Upper lobe of left lung (tissue), 6 donors: ENCODE results near the gene CEP72. TPM values are rescaled to one million over a fixed set of nuclear protein-coding genes. Genes with fewer than 3 reads are reported as not detected.
"Not testable (repeated sequence)": the region's sequence is repeated elsewhere in the genome, so short reads cannot be mapped to it uniquely, and the experiment has no call there.

Experiments
- ATAC-seq, 2 donors: fragments of 200-7000 bp; cut with Tn5 transposase; one replicate each; pipeline ENCODE4 v1.9.1; 2022; ENCODE audit warnings: mild to moderate bottlenecking in 2 of 2, moderate library complexity in 2 of 2; ENCODE audit not compliant: low FRiP score in 2 of 2
- DNase-seq, 2 donors: peaks; one replicate each; pipeline ENCODE4 v3.0.0-alpha.2; 2019 to 2020
- H3K27ac ChIP-seq, 4 donors: fragments of 200-600 bp; sonication (generic); one replicate each; pipeline ENCODE4 v1.5.1; 2016 to 2019
- H3K27me3 ChIP-seq, 4 donors: fragments of 200-600 bp; sonication (generic); one replicate each; pipeline ENCODE4 v1.5.1; 2017 to 2019
- H3K36me3 ChIP-seq, 4 donors: fragments of 200-600 bp; sonication (generic); one replicate each; pipeline ENCODE4 v1.5.1; 2016 to 2019
- H3K4me1 ChIP-seq, 4 donors: fragments of 200-600 bp; sonication (generic); one replicate each; pipeline ENCODE4 v1.5.1; 2018 to 2019
- H3K4me3 ChIP-seq, 4 donors: fragments of 200-600 bp; sonication (generic); one replicate each; pipeline ENCODE4 v1.5.1; 2017 to 2019; ENCODE audit warnings: mild to moderate bottlenecking in 2 of 4, moderate library complexity in 1 of 4
- H3K9me3 ChIP-seq, 4 donors: fragments of 200-600 bp; sonication (generic); one replicate each; pipeline ENCODE4 v1.5.1; 2018 to 2019
- EP300 ChIP-seq, 4 donors: sonication (generic); formaldehyde crosslinking; IDR thresholded peaks; one replicate each; pipeline ENCODE4 v1.5.1; 2017; ENCODE audit warnings: antibody characterized with exemption in 4 of 4, control low read depth in 2 of 4
- POLR2A ChIP-seq, 4 donors: fragments of 450-650 bp; IDR thresholded peaks; one replicate each; pipeline ENCODE4 v1.5.1; 2016 to 2017; ENCODE audit warnings: antibody characterized with exemption in 4 of 4, mild to moderate bottlenecking in 2 of 4
- POLR2AphosphoS5 ChIP-seq, 2 donors: sonication (generic); formaldehyde crosslinking; IDR thresholded peaks; one replicate each; pipeline ENCODE4 v1.5.1; 2017; ENCODE audit warnings: antibody characterized with exemption in 2 of 2
- WGBS, 2 donors: methylation state at CpG; one replicate each; pipeline ENCODE4 v1.1.5; 2017 to 2018; 5-methylcytosine and 5-hydroxymethylcytosine counted together
- total RNA-seq, 6 donors: library from RNA; depleted of rRNA in 4 of 6; stranded (reverse); fragments of >200 nt in 4 of 6; gene quantifications; one replicate each; pipeline versions ENCODE4 v1.1.0 to v1.2.1, GENCODE V29; 2016 to 2021
- TF ChIP-seq, protein P1 (sequence below), 6 experiments: fragments of 450-650 bp in 4 of 6; fragments of 200-600 bp in 2 of 6; sonication (generic) in 2 of 6; IDR thresholded peaks; one replicate each; pipeline ENCODE4 v1.5.1; 2016 to 2019; ENCODE audit warnings: antibody characterized with exemption in 6 of 6
- donor health status: DM: no; HTN: no; CAD: no; lungs with moderate emphysema.
- donor health status: DM: no; HTN: yes; CAD: no; lungs with severe emphysema.

Gene CEP72
- total RNA-seq, 6 donors from 2014 or later: 6.8 to 21.0 (median 9.4) TPM

DNA sequence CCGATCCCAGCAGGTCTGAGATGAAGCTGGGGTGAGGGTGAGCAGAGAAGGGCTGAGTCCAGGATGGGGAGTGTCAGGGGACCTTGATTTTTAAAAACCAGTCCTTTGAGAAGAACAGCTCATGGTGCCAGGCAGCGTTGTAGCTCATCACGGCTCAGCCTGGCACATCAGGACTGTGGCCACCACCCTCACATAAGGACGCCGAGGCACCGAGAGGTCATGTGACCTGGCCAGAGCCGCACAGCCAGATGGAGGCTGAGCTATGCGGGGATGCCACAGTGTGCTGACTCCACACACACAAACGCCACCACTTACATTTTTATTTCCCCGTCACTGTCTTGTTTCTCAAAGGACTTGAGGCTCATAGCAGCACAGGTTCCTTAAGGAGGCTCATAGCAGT lies 32.9 kb upstream of the CEP72 start:
- no peaks in the 10 kb centered on the region for H3K36me3 ChIP-seq
- H3K4me1 ChIP-seq: no peaks in the 10 kb centered on the region
- ATAC-seq: no peak
- no peak overlapping the region for H3K4me3 ChIP-seq
- no peak for DNase-seq
- H3K27ac ChIP-seq: no peak overlapping the region
- peaks cover 0 to 7% (median 0%) of the 10 kb centered on the region in 4 donors for H3K27me3 ChIP-seq
- 76 to 80% methylated on average over 8 to 10 of the region's 10 CpGs for WGBS, 2 donors
- peaks cover 0 to 20% (median 6%) of the 10 kb centered on the region in 4 donors for H3K9me3 ChIP-seq
- TF ChIP-seq, protein P1, sequence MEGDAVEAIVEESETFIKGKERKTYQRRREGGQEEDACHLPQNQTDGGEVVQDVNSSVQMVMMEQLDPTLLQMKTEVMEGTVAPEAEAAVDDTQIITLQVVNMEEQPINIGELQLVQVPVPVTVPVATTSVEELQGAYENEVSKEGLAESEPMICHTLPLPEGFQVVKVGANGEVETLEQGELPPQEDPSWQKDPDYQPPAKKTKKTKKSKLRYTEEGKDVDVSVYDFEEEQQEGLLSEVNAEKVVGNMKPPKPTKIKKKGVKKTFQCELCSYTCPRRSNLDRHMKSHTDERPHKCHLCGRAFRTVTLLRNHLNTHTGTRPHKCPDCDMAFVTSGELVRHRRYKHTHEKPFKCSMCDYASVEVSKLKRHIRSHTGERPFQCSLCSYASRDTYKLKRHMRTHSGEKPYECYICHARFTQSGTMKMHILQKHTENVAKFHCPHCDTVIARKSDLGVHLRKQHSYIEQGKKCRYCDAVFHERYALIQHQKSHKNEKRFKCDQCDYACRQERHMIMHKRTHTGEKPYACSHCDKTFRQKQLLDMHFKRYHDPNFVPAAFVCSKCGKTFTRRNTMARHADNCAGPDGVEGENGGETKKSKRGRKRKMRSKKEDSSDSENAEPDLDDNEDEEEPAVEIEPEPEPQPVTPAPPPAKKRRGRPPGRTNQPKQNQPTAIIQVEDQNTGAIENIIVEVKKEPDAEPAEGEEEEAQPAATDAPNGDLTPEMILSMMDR (IDR thresholded peaks at IDR 0.05): no peak
- TF ChIP-seq EP300 (IDR thresholded peaks at IDR 0.05): no peak
- TF ChIP-seq POLR2AphosphoS5 (IDR thresholded peaks at IDR 0.05): no peak
- no peak for TF ChIP-seq POLR2A (IDR thresholded peaks at IDR 0.05)

DNA sequence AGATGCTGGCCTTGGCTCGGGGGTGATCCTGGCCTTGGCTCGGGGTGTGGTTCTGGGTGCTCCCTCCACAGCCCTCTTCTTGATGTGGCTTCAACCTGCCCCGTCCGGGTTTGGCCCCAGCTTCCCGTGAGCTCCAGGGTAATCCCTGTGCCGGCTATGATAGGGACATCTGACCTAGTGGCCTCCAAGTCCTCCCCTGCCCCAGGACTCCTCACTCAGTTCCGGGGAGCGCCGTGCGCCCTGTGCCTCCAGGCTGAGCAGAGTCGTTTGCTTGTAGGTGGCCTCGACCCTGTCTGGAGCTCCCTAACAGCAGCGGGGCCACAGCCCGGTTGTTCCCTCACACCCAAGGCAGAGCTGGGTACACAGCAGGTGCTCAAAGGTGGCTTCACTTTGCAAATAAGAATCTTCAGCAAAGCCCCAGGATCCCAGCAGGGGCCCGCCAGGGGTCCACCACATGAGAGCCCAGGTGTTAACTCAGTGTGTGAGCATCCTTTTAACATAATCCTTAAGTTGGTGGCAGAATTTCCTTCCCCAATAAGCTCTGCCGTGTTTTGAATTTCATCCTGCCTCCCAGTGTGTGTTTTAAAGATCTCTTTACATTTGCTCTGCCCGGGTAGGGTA lies 32.3 kb upstream of the CEP72 start:
- DNase-seq: peak in 1 of 2 donors; percentile 64
- H3K36me3 ChIP-seq: no peaks in the 10 kb centered on the region
- peak in 1 of 2 donors; percentile 47 for ATAC-seq
- H3K9me3 ChIP-seq: peaks cover 0 to 20% (median 6%) of the 10 kb centered on the region in 4 donors
- H3K27ac ChIP-seq: no peak overlapping the region
- H3K27me3 ChIP-seq: peaks cover 0 to 7% (median 0%) of the 10 kb centered on the region in 4 donors
- no peak for TF ChIP-seq EP300 (IDR thresholded peaks at IDR 0.05)
- no peak for TF ChIP-seq POLR2AphosphoS5 (IDR thresholded peaks at IDR 0.05)
- TF ChIP-seq POLR2A (IDR thresholded peaks at IDR 0.05): no peak
- TF ChIP-seq, protein P1 (IDR thresholded peaks at IDR 0.05): no peak
- H3K4me3 ChIP-seq: no peak overlapping the region
- WGBS, 2 donors: 10 to 38% methylated on average over 3 to 13 of the region's 17 CpGs
- no peaks in the 10 kb centered on the region for H3K4me1 ChIP-seq

DNA sequence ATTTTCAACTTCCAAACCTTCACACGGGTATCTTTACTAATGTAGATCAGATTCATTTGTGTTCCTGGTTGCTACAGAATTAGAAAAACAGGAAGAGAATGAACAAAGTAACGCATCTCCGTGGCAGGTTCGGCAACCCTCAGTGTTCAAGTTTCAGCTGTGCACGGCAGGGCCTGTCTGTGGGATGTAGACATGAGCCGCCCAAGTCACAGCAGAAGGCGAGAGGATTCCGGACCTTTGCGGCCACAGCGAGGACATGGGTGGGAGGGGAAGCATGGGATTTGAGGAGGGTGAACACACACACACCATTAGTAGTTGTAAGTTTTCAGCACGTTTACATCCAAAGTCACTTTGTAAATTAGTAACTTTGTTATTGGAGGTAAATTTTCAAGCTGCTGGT lies 31.7 kb upstream of the CEP72 start:
- H3K27ac ChIP-seq: no peak overlapping the region
- no peak for ATAC-seq
- H3K27me3 ChIP-seq: peaks cover 0 to 7% (median 0%) of the 10 kb centered on the region in 4 donors
- DNase-seq: no peak
- H3K36me3 ChIP-seq: no peaks in the 10 kb centered on the region
- H3K4me1 ChIP-seq: no peaks in the 10 kb centered on the region
- H3K4me3 ChIP-seq: no peak overlapping the region
- 42 to 52% methylated on average over 11 of the region's 11 CpGs for WGBS, 2 donors
- TF ChIP-seq POLR2AphosphoS5 (IDR thresholded peaks at IDR 0.05): no peak
- TF ChIP-seq POLR2A (IDR thresholded peaks at IDR 0.05): no peak
- TF ChIP-seq, protein P1 (IDR thresholded peaks at IDR 0.05): no peak
- TF ChIP-seq EP300 (IDR thresholded peaks at IDR 0.05): no peak
- peaks cover 0 to 18% (median 6%) of the 10 kb centered on the region in 4 donors for H3K9me3 ChIP-seq

DNA sequence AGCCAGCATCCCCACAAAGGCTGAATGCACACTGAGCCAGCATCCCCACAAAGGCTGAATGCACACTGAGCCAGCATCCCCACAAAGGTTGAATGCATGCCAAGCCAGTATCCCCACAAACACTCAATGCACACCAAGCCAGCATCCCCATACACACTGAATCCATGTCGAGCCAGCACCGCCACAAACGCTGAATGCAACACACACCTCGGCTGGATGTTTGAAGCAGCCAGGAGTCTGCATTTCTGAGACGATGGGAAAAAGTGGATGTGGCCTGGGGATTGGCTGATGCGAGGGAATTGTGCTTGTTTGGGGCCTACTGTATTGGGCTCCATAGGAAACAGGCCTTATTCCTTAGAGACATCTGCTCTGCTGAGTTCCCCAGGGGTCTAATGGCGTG lies 30.9 kb upstream of the CEP72 start:
- Histone ChIP-seq H3K27me3 (peaks cover 0 to 7% (median 0%) of the 10 kb centered on the region in 4 donors), H3K4me3 (no peak overlapping the region), H3K9me3 (peaks cover 0 to 10% (median 4%) of the 10 kb centered on the region in 4 donors), H3K36me3 (no peaks in the 10 kb centered on the region), H3K4me1 (no peaks in the 10 kb centered on the region), H3K27ac (no peak overlapping the region)
- ATAC-seq (no peak), DNase-seq (no peak)
- WGBS, 2 donors: 86 to 89% methylated on average over 7 of the region's 7 CpGs
- TF ChIP-seq POLR2AphosphoS5 (IDR thresholded peaks at IDR 0.05): no peak
- TF ChIP-seq, protein P1 (IDR thresholded peaks at IDR 0.05): no peak
- TF ChIP-seq POLR2A (IDR thresholded peaks at IDR 0.05): no peak
- TF ChIP-seq EP300 (IDR thresholded peaks at IDR 0.05): no peak

DNA sequence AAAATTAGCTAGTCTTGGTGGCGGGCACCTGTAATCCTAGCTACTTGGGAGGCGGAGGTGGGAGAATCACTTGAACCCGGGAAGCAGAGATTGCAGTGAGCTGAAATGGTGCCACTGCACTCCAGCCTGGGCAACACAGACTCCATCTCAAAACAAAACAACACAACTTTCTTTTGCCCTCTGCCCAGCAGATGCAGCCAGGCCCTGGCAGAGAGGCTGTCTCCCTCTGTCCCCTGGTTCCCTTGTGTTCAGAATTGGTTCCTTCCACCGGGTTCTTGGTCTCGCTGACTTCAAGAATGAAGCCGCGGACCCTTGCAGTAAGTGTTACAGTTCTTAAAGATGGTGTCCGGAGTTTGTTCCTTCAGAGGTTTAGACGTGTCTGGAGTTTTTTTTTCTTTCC lies 30.2 kb upstream of the CEP72 start:
- no peak for TF ChIP-seq EP300 (IDR thresholded peaks at IDR 0.05)
- TF ChIP-seq, protein P1 (IDR thresholded peaks at IDR 0.05): no peak
- TF ChIP-seq POLR2A (IDR thresholded peaks at IDR 0.05): no peak
- no peak for TF ChIP-seq POLR2AphosphoS5 (IDR thresholded peaks at IDR 0.05)
- ATAC-seq (no peak), DNase-seq (no peak)
- Histone ChIP-seq H3K9me3 (peaks cover 0 to 7% (median 3%) of the 10 kb centered on the region in 4 donors), H3K36me3 (no peaks in the 10 kb centered on the region), H3K27ac (no peak overlapping the region), H3K4me1 (no peaks in the 10 kb centered on the region), H3K4me3 (no peak overlapping the region), H3K27me3 (peaks cover 0 to 7% (median 0%) of the 10 kb centered on the region in 4 donors)
- WGBS, 2 donors: 91 to 92% methylated on average over 8 to 9 of the region's 9 CpGs

DNA sequence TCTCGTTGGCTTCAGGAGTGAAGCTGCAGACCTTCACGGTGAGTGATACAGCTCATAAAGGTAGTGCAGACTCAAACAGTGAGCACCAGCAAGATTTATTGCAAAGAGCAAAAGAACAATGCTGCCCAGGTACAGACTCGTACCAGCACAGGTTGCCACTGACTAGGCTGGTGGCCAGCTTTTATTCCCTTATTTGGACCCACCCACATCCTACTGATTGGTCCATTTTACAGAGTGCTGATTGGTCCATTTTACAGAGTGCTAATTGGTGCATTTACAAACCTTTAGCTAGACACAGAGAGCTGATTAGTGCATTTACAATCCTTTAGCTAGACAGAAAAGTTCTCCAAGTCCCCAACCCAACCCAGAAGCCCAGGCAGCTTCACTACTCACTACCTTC lies 29.7 kb upstream of the CEP72 start:
- not testable (repeated sequence) for H3K9me3 ChIP-seq, H3K27ac ChIP-seq, DNase-seq, H3K36me3 ChIP-seq, H3K27me3 ChIP-seq, ATAC-seq, H3K4me1 ChIP-seq, H3K4me3 ChIP-seq
- WGBS, 2 donors: 84 to 90% methylated on average over 3 of the region's 3 CpGs
